ENCODE data around the gene CCDC124. TPM values are rescaled to one million over a fixed set of nuclear protein-coding genes. Genes with fewer than 3 reads are reported as not detected.

CCDC124 gene
- polyA plus RNA-seq, 3 donors: 29.7 to 66.3 (median 29.7) TPM

DNA sequence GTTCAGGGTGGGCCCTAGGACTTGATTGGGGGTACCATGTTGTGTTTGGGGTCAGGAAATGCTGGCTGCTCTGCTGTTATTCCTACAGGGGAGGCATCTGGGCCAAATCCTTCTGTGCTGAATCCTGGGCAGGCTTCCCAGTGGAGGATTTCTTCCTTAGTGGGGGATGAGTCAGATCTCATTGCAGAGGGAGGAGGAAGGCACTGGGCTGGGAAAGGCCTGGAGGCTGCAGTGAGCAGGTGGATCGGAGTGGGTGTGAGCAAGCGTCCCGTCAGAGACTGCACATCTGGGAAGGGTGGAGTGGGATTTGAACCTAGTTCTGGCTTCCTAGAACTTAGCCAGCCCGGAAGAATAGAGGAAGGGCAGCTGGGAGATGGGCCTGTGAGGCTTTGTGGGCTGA is 11.5 kb downstream of the CCDC124 start:
- H3K36me3 ChIP-seq (replicated peaks in 1 of 2; ENCODE audit: control insufficient read depth in 1 of 2, insufficient read depth in 2 of 2, low read length in 2 of 2): peaks cover 19 to 29% of the 10 kb centered on the region in 2 donors
- peaks cover 18 to 46% of the 10 kb centered on the region in 2 donors for H3K36me3 Mint-ChIP-seq
- H3K4me2 ChIP-seq (replicated peaks; ENCODE audit: extremely low read depth, low read length, poor library complexity, severe bottlenecking): no peak overlapping the region
- no peak overlapping the region for H2AFZ ChIP-seq (ENCODE audit: insufficient read depth, low read depth, low read length, poor library complexity, severe bottlenecking)
- no peak overlapping the region for H3K9ac ChIP-seq (ENCODE audit: insufficient read depth, low read length, poor library complexity, severe bottlenecking)
- WGBS (ENCODE audit: insufficient coverage): 98% methylated on average over 4 of the region's 4 CpGs
- peaks cover 0 to 5% (median 1%) of the 10 kb centered on the region in 7 donors for H3K9me3 Mint-ChIP-seq
- peaks cover 5 to 8% of the 10 kb centered on the region in 2 donors for H3K27me3 ChIP-seq (ENCODE audit: control insufficient read depth in 2 of 2, insufficient read depth in 2 of 2, low read length in 2 of 2)
- H3K4me1 ChIP-seq (ENCODE audit: control insufficient read depth in 1 of 2, insufficient read depth in 2 of 2, low read length in 2 of 2): peaks cover 16 to 22% of the 10 kb centered on the region in 2 donors
- no peak overlapping the region for H3K4me3 Mint-ChIP-seq
- no peak overlapping the region for H3K4me3 ChIP-seq (replicated peaks in 1 of 3; ENCODE audit: low read depth in 2 of 3, low read length in 3 of 3)
- TF ChIP-seq CTCF (IDR thresholded peaks at IDR 0.05): no peak
- intact Hi-C loops (cut with micrococcal nuclease): no loop called here
- H3K27me3 Mint-ChIP-seq (ENCODE audit: low read depth in 3 of 3): peaks cover 12 to 18% (median 12%) of the 10 kb centered on the region in 3 donors
- peaks cover 23% of the 10 kb centered on the region for H3K4me1 Mint-ChIP-seq
- H3K27ac ChIP-seq (ENCODE audit: low read depth in 1 of 2, low read length in 2 of 2): no peak overlapping the region
- H3K27ac Mint-ChIP-seq: no peak overlapping the region
- H3K79me2 ChIP-seq (ENCODE audit: insufficient read depth, low read length): no peaks in the 10 kb centered on the region
- no peak for DNase-seq
- H4K20me1 ChIP-seq (ENCODE audit: insufficient read depth, low read length): no peaks in the 10 kb centered on the region
- H3K9me3 ChIP-seq (replicated peaks in 1 of 2; ENCODE audit: control insufficient read depth in 1 of 2, insufficient read depth in 1 of 2, low read length in 2 of 2): no peaks in the 10 kb centered on the region

GRCh38 chr19:17946965-17947784 is 14.4 kb downstream of the CCDC124 start:
- 10% methylated on average over 20 of the region's 29 CpGs for WGBS (ENCODE audit: insufficient coverage)
- H3K9ac ChIP-seq (ENCODE audit: insufficient read depth, low read length, poor library complexity, severe bottlenecking): peak overlapping the region; percentile 61
- peaks cover 12 to 21% of the 10 kb centered on the region in 2 donors for H3K36me3 ChIP-seq (replicated peaks in 1 of 2; ENCODE audit: control insufficient read depth in 1 of 2, insufficient read depth in 2 of 2, low read length in 2 of 2)
- Mint-ChIP-seq H3K4me3 (peak overlapping the region; percentile 85 to 94), H3K4me1 (peaks cover 48% of the 10 kb centered on the region), H3K27me3 (ENCODE audit: low read depth in 3 of 3) (peaks cover 35 to 45% (median 40%) of the 10 kb centered on the region in 3 donors), H3K9me3 (peaks cover 0 to 29% (median 9%) of the 10 kb centered on the region in 7 donors), H3K36me3 (peaks cover 20 to 26% of the 10 kb centered on the region in 2 donors), H3K27ac (peak overlapping the region; percentile 83 to 94 (median 91))
- H3K79me2 ChIP-seq (ENCODE audit: insufficient read depth, low read length): no peaks in the 10 kb centered on the region
- no peak for TF ChIP-seq CTCF (IDR thresholded peaks at IDR 0.05)
- peak in 1 of 3 donors; percentile 35 for DNase-seq
- H3K4me2 ChIP-seq (replicated peaks; ENCODE audit: extremely low read depth, low read length, poor library complexity, severe bottlenecking): peak overlapping the region; percentile 94
- H2AFZ ChIP-seq (ENCODE audit: insufficient read depth, low read depth, low read length, poor library complexity, severe bottlenecking): peak overlapping the region; percentile 86
- peaks cover 25 to 36% of the 10 kb centered on the region in 2 donors for H3K27me3 ChIP-seq (ENCODE audit: control insufficient read depth in 2 of 2, insufficient read depth in 2 of 2, low read length in 2 of 2)
- H3K9me3 ChIP-seq (replicated peaks in 1 of 2; ENCODE audit: control insufficient read depth in 1 of 2, insufficient read depth in 1 of 2, low read length in 2 of 2): no peaks in the 10 kb centered on the region
- no peaks in the 10 kb centered on the region for H4K20me1 ChIP-seq (ENCODE audit: insufficient read depth, low read length)
- intact Hi-C loops (cut with micrococcal nuclease): loop anchor here in 1 of 2 donors (2.0 kb wide), 1 partner anchor 50 kb away; no protein-coding TSS in a partner anchor
- peak overlapping the region; percentile 22 to 80 (median 54) for H3K4me3 ChIP-seq (replicated peaks in 1 of 3; ENCODE audit: low read depth in 2 of 3, low read length in 3 of 3)
- H3K4me1 ChIP-seq (ENCODE audit: control insufficient read depth in 1 of 2, insufficient read depth in 2 of 2, low read length in 2 of 2): peaks cover 42 to 51% of the 10 kb centered on the region in 2 donors
- peak overlapping the region; percentile 61 to 75 for H3K27ac ChIP-seq (ENCODE audit: low read depth in 1 of 2, low read length in 2 of 2)

All from CD14-positive monocyte (primary cell).